A549 (cell line): ENCODE data around the gene CBFA2T2. TPM values are rescaled to one million over a fixed set of nuclear protein-coding genes. Genes with fewer than 3 reads are reported as not detected.
"Not testable (repeated sequence)": the region's sequence is repeated elsewhere in the genome, so short reads cannot be mapped to it uniquely, and the experiment has no call there.

Source experiments
- ATAC-seq, 2 experiments: fragments of 200-7000 bp in 1 of 2; fragments of >200 bp in 1 of 2; cut with Nextera tagmentation in 1 of 2; cut with Tn5 transposase in 1 of 2; 3 replicates each; pipeline versions ENCODE4 v1.8.0 to v1.9.1; 2018 to 2020; ENCODE audit warnings: mild to moderate bottlenecking in 1 of 2, moderate library complexity in 1 of 2
- CTCF ChIA-PET: fragments of 300-600 bp; sonication (Branson Sonifier 250); formaldehyde crosslinking; extraction: SDS; loops from one replicate; lab custom pipeline; 2021; ENCODE audit warnings: antibody characterized with exemption, inconsistent platforms; lab: Yijun Ruan, JAX
- POLR2A ChIA-PET: fragments of 350-600 bp; formaldehyde crosslinking; extraction: SDS; loops from one replicate; lab custom pipeline; 2021; ENCODE audit warnings: antibody characterized with exemption, inconsistent platforms; lab: Yijun Ruan, JAX
- DNase-seq, 2 experiments: peaks; one replicate each; pipeline versions ENCODE4 v3.0.0 to v3.0.0-alpha.2; 2011 to 2016; ENCODE audit warnings: low read depth in 1 of 2, low spot score in 1 of 2
- FAIRE-seq: peaks from 2 replicates; lab custom pipeline; 2011; peaks lifted over from hg19 to GRCh38; lab: Jason Lieb, UNC
- H3K27ac ChIP-seq, 2 experiments: fragments of >200 bp; sonication (Bioruptor Twin); formaldehyde crosslinking; 3 replicates each; pipeline ENCODE4 v1.5.1; 2016 to 2017
- H3K4me1 ChIP-seq: fragments of >200 bp; sonication (Bioruptor Twin); formaldehyde crosslinking; 3 replicates; pipeline ENCODE4 v1.6.1; 2016
- H3K4me2 ChIP-seq: fragments of >200 bp; sonication (Bioruptor Twin); formaldehyde crosslinking; 3 replicates; pipeline ENCODE4 v1.6.1; 2016
- H3K4me3 ChIP-seq: fragments of >200 bp; sonication (Bioruptor Twin); formaldehyde crosslinking; 3 replicates; pipeline ENCODE4 v1.5.1; 2016
- H3K9me3 ChIP-seq: fragments of >200 bp; sonication (Bioruptor Twin); formaldehyde crosslinking; 3 replicates; pipeline ENCODE4 v1.6.1; 2016
- BCL3 ChIP-seq: fragments of >200 bp; sonication (Bioruptor Twin); formaldehyde crosslinking; IDR thresholded peaks from 3 replicates; pipeline ENCODE4 v1.6.1; 2016
- CBX8 ChIP-seq: fragments of 200-600 bp; sonication (generic); IDR thresholded peaks from 2 replicates; pipeline ENCODE4 v1.6.1; 2016
- CEBPB ChIP-seq, 2 experiments: fragments of >200 bp in 1 of 2; sonication (Bioruptor Twin) in 1 of 2; formaldehyde crosslinking in 1 of 2; IDR thresholded peaks; 2 replicates each; pipeline ENCODE4 v1.6.1; 2012 to 2016
- CTCF ChIP-seq: fragments of >200 bp; sonication (Bioruptor Twin); formaldehyde crosslinking; IDR thresholded peaks from 3 replicates; pipeline ENCODE4 v1.5.1; 2016
- EP300 ChIP-seq, 2 experiments: fragments of >200 bp; sonication (Bioruptor Twin); formaldehyde crosslinking; IDR thresholded peaks; 2 replicates in 1 of 2; 3 replicates in 1 of 2; pipeline ENCODE4 v1.6.1; 2016 to 2017
- FOSL2 ChIP-seq, 2 experiments: fragments of 450-650 bp in 1 of 2; fragments of >200 bp in 1 of 2; sonication (Bioruptor Twin) in 1 of 2; formaldehyde crosslinking; IDR thresholded peaks; 2 replicates each; pipeline versions ENCODE4 v1.5.0 to v1.6.1; 2016 to 2020; ENCODE audit warnings: mild to moderate bottlenecking in 1 of 2, moderate library complexity in 1 of 2
- KDM1A ChIP-seq: fragments of 200-600 bp; sonication (generic); IDR thresholded peaks from 2 replicates; pipeline ENCODE4 v1.6.1; 2016; ENCODE audit warnings: low read depth, mild to moderate bottlenecking
- NFE2L2 ChIP-seq: fragments of 150-350 bp; conservative IDR thresholded peaks from 2 replicates; pipeline ENCODE4 v1.6.1; 2014; ENCODE audit warnings: low read length
- NPAS2 ChIP-seq: fragments of 250-450 bp; sonication (Bioruptor Pico); IDR thresholded peaks from 2 replicates; pipeline ENCODE4 v1.8.0; 2022; ENCODE audit warnings: mild to moderate bottlenecking, moderate library complexity, borderline replicate concordance
- WGBS: methylation state at CpG from one replicate; pipeline ENCODE4 v1.1.6; 2017; ENCODE audit errors: missing lambda C conversion rate; 5-methylcytosine and 5-hydroxymethylcytosine counted together
- polyA plus RNA-seq, 4 experiments: library from polyadenylated mRNA; depleted of rRNA in 3 of 4; stranded (reverse); fragments of >200 nt; fragmentation: RNase III in 1 of 4; extraction: RNeasy Plus Mini Kit Qiagen cat#74134 plus additional on column Dnase treatment in 1 of 4; gene quantifications; 2 replicates in 3 of 4; 3 replicates in 1 of 4; pipeline ENCODE4 v1.2.3, GENCODE V29; 2011 to 2017
- TF ChIP-seq, protein P1 (sequence below): fragments of 450-650 bp; IDR thresholded peaks from 2 replicates; pipeline ENCODE4 v1.6.1; 2014; ENCODE audit warnings: antibody characterized with exemption
- TF ChIP-seq, protein P2 (sequence below): IDR thresholded peaks from 2 replicates; pipeline ENCODE4 v1.6.1; 2012; ENCODE audit warnings: low read depth, borderline replicate concordance
- TF ChIP-seq, protein P3 (sequence below): fragments of 250-450 bp; sonication (Bioruptor Pico); IDR thresholded peaks from 2 replicates; pipeline ENCODE4 v1.5.0; 2020; ENCODE audit warnings: low read depth, mild to moderate bottlenecking, moderate library complexity

CBFA2T2 gene
- polyA plus RNA-seq, 2 of the 4 experiments (the other 2 are of a cell fraction) = 6.8 to 9.4 TPM

GRCh38 chr20:33560026-33560425 lies 70.1 kb downstream of the CBFA2T2 start:
- POLR2A ChIA-PET = no interaction called here
- FAIRE-seq = no peak

DNA sequence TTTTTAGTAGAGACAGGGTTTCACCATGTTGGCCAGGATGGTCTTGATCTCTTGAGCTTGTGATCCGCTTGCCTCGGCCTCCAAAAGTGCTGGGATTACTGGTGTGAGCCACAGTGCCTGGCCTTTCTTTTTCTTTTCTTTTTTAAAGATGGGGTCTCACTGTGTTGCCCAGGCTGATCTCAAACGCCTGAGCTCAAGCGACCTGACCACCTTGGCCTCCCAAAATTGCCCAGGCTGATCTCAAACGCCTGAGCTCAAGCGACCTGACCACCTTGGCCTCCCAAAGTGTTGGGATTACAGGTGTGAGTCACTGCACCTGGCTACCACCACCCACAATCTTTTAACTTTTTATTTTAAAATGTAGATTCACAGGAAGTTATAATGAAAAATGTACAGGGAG lies 71.2 kb downstream of the CBFA2T2 start:
- H3K4me1 ChIP-seq = peaks cover 19% of the 10 kb centered on the region
- FAIRE-seq = not testable (repeated sequence)

More at GRCh38 chr20:33560026-33560425, 70.1 kb downstream of the CBFA2T2 start:
- Histone ChIP-seq H3K9me3 (no peaks in the 10 kb centered on the region), H3K4me2 (no peak overlapping the region), H3K27ac (no peak overlapping the region), H3K4me1 (peaks cover 29% of the 10 kb centered on the region), H3K4me3 (no peak overlapping the region)
- no peak for ATAC-seq
- TF ChIP-seq, protein P1, sequence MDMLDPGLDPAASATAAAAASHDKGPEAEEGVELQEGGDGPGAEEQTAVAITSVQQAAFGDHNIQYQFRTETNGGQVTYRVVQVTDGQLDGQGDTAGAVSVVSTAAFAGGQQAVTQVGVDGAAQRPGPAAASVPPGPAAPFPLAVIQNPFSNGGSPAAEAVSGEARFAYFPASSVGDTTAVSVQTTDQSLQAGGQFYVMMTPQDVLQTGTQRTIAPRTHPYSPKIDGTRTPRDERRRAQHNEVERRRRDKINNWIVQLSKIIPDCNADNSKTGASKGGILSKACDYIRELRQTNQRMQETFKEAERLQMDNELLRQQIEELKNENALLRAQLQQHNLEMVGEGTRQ = no peak
- TF ChIP-seq CTCF = no peak
- TF ChIP-seq BCL3 = no peak
- TF ChIP-seq EP300 (IDR thresholded peaks at IDR 0.05) = no peak
- TF ChIP-seq NPAS2 (CRISPR knock-in tag) = no peak
- TF ChIP-seq NFE2L2 = no peak
- no peak for TF ChIP-seq CBX8
- no peak for TF ChIP-seq KDM1A
- no peak for DNase-seq
- CTCF ChIA-PET = interaction anchor here (0.6 to 1.6 kb wide), 4 partner anchors 16 to 371 kb away, joined by 3 to 4 read pairs (median 4); no protein-coding TSS in a partner anchor
- 98% methylated on average over 2 of the region's 2 CpGs for WGBS

GRCh38 chr20:33561692-33562601 lies 72.1 kb downstream of the CBFA2T2 start:
- ATAC-seq (peak; percentile 87 to 89), FAIRE-seq (no peak), DNase-seq (peak; percentile 53 to 74)
- Histone ChIP-seq H3K27ac (peak overlapping the region in 1 of 2 experiments; percentile 58; a peak in 3 of 6 replicates), H3K4me2 (peak overlapping the region; percentile 64), H3K4me1 (peaks cover 17% of the 10 kb centered on the region), H3K4me3 (no peak overlapping the region), H3K9me3 (no peaks in the 10 kb centered on the region)
- 21% methylated on average over 5 of the region's 5 CpGs for WGBS
- POLR2A ChIA-PET = interaction anchor here (1.2 kb wide), 1 partner anchor 72 kb away, joined by 5 read pairs; the partner anchor contains the start of gene CBFA2T2
- CTCF ChIA-PET = no interaction called here
- TF ChIP-seq, protein P2, sequence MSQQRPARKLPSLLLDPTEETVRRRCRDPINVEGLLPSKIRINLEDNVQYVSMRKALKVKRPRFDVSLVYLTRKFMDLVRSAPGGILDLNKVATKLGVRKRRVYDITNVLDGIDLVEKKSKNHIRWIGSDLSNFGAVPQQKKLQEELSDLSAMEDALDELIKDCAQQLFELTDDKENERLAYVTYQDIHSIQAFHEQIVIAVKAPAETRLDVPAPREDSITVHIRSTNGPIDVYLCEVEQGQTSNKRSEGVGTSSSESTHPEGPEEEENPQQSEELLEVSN = no peak
- TF ChIP-seq CEBPB (IDR thresholded peaks at IDR 0.05) (peak in 1 of 2 experiments; percentile 22; a peak in 1 of 4 replicates), FOSL2 (IDR thresholded peaks at IDR 0.05) (no peak), FOSL2 (CRISPR knock-in tag; IDR thresholded peaks at IDR 0.05) (0 out of 2 replicates have a peak, but pooled peaks have one; percentile 18)
- TF ChIP-seq, protein P3, sequence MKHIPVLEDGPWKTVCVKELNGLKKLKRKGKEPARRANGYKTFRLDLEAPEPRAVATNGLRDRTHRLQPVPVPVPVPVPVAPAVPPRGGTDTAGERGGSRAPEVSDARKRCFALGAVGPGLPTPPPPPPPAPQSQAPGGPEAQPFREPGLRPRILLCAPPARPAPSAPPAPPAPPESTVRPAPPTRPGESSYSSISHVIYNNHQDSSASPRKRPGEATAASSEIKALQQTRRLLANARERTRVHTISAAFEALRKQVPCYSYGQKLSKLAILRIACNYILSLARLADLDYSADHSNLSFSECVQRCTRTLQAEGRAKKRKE (CRISPR knock-in tag) = no peak

More for the DNA sequence above, 71.2 kb downstream of the CBFA2T2 start:
- H3K4me2 ChIP-seq, DNase-seq, H3K4me3 ChIP-seq, H3K9me3 ChIP-seq, CTCF ChIA-PET, POLR2A ChIA-PET, ATAC-seq, H3K27ac ChIP-seq: not testable (repeated sequence)
- 88% methylated on average over 6 of the region's 6 CpGs for WGBS
